Measurements from ENCODE around the gene RUSC1.

DNA sequence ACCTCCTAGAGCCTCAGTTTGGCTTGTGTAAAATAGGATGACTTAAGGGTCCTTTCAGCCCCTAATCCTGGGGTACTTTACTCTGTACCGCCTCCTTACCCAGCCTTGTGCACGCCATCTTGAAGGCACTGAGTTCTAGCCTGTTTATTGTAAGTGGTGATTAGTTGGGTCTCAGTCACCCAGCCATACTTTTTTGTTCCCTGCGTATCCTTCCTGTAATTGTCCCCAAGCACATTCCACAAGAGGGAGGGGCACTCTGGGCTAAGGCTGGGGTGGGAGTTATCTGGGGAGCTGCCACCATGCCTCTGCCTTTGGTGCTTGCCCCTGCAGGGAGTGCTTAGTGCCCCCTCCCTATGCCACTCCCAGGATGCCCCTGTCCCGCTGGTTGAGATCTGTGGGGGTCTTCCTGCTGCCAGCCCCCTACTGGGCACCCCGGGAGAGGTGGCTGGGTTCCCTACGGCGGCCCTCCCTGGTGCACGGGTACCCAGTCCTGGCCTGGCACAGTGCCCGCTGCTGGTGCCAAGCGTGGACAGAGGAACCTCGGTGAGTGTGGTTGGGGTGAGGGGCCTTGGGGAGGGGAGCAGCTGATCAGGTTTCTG is 11.2 kb upstream of the RUSC1 start:
- TF ChIP-seq, protein P1, sequence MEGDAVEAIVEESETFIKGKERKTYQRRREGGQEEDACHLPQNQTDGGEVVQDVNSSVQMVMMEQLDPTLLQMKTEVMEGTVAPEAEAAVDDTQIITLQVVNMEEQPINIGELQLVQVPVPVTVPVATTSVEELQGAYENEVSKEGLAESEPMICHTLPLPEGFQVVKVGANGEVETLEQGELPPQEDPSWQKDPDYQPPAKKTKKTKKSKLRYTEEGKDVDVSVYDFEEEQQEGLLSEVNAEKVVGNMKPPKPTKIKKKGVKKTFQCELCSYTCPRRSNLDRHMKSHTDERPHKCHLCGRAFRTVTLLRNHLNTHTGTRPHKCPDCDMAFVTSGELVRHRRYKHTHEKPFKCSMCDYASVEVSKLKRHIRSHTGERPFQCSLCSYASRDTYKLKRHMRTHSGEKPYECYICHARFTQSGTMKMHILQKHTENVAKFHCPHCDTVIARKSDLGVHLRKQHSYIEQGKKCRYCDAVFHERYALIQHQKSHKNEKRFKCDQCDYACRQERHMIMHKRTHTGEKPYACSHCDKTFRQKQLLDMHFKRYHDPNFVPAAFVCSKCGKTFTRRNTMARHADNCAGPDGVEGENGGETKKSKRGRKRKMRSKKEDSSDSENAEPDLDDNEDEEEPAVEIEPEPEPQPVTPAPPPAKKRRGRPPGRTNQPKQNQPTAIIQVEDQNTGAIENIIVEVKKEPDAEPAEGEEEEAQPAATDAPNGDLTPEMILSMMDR (conservative IDR thresholded peaks at IDR 0.05; ENCODE audit: low read depth, low read length), result no peak; the same call in 1 of the 2 replicates
- TF ChIP-seq EZH2 (IDR thresholded peaks at IDR 0.05; ENCODE audit: borderline replicate concordance, low read depth, low read length, poor library complexity, severe bottlenecking), result no peak

Measured in A673 (cell line).